MCF 10A (cell line): ENCODE results near the gene NFKB2. TPM values are rescaled to one million over a fixed set of nuclear protein-coding genes. Genes with fewer than 3 reads are reported as not detected.

Experiments used
- BruUV-seq: library from RNA; stranded (reverse); fragments of 400-500 nt; replicated peaks from 2 replicates; lab custom pipeline; 2021; lab: Mats Ljungman, UMichigan
- CTCF ChIA-PET: fragments of 300-600 bp; sonication (Branson Sonifier 250); formaldehyde crosslinking; extraction: SDS; loops from one replicate; lab custom pipeline; 2021; ENCODE audit warnings: antibody characterized with exemption, inconsistent platforms; lab: Yijun Ruan, JAX
- POLR2A ChIA-PET: fragments of 300-600, 350-650 bp; sonication (Branson Sonifier 250); formaldehyde crosslinking; extraction: SDS; loops from one replicate; lab custom pipeline; 2020; ENCODE audit warnings: antibody characterized with exemption, inconsistent platforms; lab: Yijun Ruan, JAX
- DNase-seq: peaks from one replicate; pipeline ENCODE4 v3.0.0-alpha.2; 2018; ENCODE audit not compliant: unreplicated experiment
- H3K27ac Mint-ChIP-seq: one replicate; pipeline ENCODE4 v1.8.0; 2022; ENCODE audit warnings: mild to moderate bottlenecking, low read depth, mixed read lengths; ENCODE audit not compliant: unreplicated experiment
- H3K27me3 Mint-ChIP-seq: one replicate; pipeline ENCODE4 v1.8.0; 2022; ENCODE audit warnings: mixed read lengths; ENCODE audit not compliant: insufficient read depth, unreplicated experiment
- H3K36me3 Mint-ChIP-seq: one replicate; pipeline ENCODE4 v1.8.0; 2022; ENCODE audit warnings: mild to moderate bottlenecking, moderate library complexity, mixed read lengths; ENCODE audit not compliant: insufficient read depth, unreplicated experiment
- H3K4me1 Mint-ChIP-seq: one replicate; pipeline ENCODE4 v1.8.0; 2022; ENCODE audit warnings: mixed read lengths; ENCODE audit not compliant: insufficient read depth, unreplicated experiment
- H3K4me3 Mint-ChIP-seq: one replicate; pipeline ENCODE4 v1.8.0; 2022; ENCODE audit warnings: mild to moderate bottlenecking, moderate library complexity, mixed read lengths; ENCODE audit not compliant: unreplicated experiment
- H3K9me3 Mint-ChIP-seq: one replicate; pipeline ENCODE4 v1.8.0; 2022; ENCODE audit warnings: mixed read lengths; ENCODE audit not compliant: unreplicated experiment
- intact Hi-C: fragments of 100-400 bp; cut with micrococcal nuclease; formaldehyde crosslinking; loops from 2 replicates; pipeline ENCODE4 v1.14.1; 2022
- total RNA-seq: library from RNA; stranded (reverse); gene quantifications from 2 replicates; pipeline ENCODE4 v1.2.3, GENCODE V29; 2022
- TF ChIP-seq, protein P1 (sequence below): fragments of 200-600 bp; IDR thresholded peaks from one replicate; pipeline ENCODE4 v1.8.0; 2022; ENCODE audit warnings: antibody characterized with exemption, mild to moderate bottlenecking; ENCODE audit not compliant: unreplicated experiment

NFKB2 gene
- total RNA-seq, 1 experiment from 2014 or later = 76.2 TPM

GRCh38 chr10:102396317-102396650 is 779 bp downstream of the NFKB2 start:
- Mint-ChIP-seq H3K27ac (peak overlapping the region; percentile 99), H3K9me3 (no peaks in the 10 kb centered on the region), H3K4me3 (peak overlapping the region; percentile 92), H3K36me3 (peaks cover 42% of the 10 kb centered on the region), H3K27me3 (no peaks in the 10 kb centered on the region), H3K4me1 (peaks cover 10% of the 10 kb centered on the region)
- no TSS peak for BruUV-seq
- ChIA-PET CTCF (interaction anchor here (0.7 to 10.5 kb wide), 3 partner anchors 27 to 163 kb away, joined by 3 to 137 read pairs (median 4); partner anchors contain the start of gene FBXL15), POLR2A (interaction anchor here (0.6 to 5.4 kb wide), 13 partner anchors 11 to 268 kb away, joined by 3 to 96 read pairs (median 7); partner anchors contain the start of genes ACTR1A, CUEDC2, FBXL15 and GBF1)
- no peak for DNase-seq
- intact Hi-C loops = no loop called here
- TF ChIP-seq, protein P1, sequence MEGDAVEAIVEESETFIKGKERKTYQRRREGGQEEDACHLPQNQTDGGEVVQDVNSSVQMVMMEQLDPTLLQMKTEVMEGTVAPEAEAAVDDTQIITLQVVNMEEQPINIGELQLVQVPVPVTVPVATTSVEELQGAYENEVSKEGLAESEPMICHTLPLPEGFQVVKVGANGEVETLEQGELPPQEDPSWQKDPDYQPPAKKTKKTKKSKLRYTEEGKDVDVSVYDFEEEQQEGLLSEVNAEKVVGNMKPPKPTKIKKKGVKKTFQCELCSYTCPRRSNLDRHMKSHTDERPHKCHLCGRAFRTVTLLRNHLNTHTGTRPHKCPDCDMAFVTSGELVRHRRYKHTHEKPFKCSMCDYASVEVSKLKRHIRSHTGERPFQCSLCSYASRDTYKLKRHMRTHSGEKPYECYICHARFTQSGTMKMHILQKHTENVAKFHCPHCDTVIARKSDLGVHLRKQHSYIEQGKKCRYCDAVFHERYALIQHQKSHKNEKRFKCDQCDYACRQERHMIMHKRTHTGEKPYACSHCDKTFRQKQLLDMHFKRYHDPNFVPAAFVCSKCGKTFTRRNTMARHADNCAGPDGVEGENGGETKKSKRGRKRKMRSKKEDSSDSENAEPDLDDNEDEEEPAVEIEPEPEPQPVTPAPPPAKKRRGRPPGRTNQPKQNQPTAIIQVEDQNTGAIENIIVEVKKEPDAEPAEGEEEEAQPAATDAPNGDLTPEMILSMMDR = no peak

GRCh38 chr10:102396730-102397151 is 1.2 kb downstream of the NFKB2 start:
- peaks cover 47% of the 10 kb centered on the region for H3K36me3 Mint-ChIP-seq
- no TSS peak for BruUV-seq
- CTCF ChIA-PET = interaction anchor here (0.6 to 10.5 kb wide), 5 partner anchors 12 to 265 kb away, joined by 3 to 137 read pairs (median 4); partner anchors contain the start of gene FBXL15
- peak overlapping the region; percentile 99 for H3K27ac Mint-ChIP-seq
- no peak for DNase-seq
- peak overlapping the region; percentile 92 for H3K4me3 Mint-ChIP-seq
- intact Hi-C loops = no loop called here
- no peaks in the 10 kb centered on the region for H3K9me3 Mint-ChIP-seq
- peaks cover 14% of the 10 kb centered on the region for H3K4me1 Mint-ChIP-seq
- H3K27me3 Mint-ChIP-seq = no peaks in the 10 kb centered on the region
- POLR2A ChIA-PET = interaction anchor here (1.4 to 5.4 kb wide), 7 partner anchors 12 to 248 kb away, joined by 4 to 96 read pairs (median 10); partner anchors contain the start of genes CUEDC2, FBXL15, GBF1 and TRIM8
- TF ChIP-seq, protein P1 = no peak

GRCh38 chr10:102397222-102398171 is 2.0 kb downstream of the NFKB2 start:
- intact Hi-C loops = no loop called here
- BruUV-seq = no TSS peak
- peak overlapping the region; percentile 92 for H3K4me3 Mint-ChIP-seq
- no peaks in the 10 kb centered on the region for H3K9me3 Mint-ChIP-seq
- peaks cover 53% of the 10 kb centered on the region for H3K36me3 Mint-ChIP-seq
- TF ChIP-seq, protein P1 = no peak
- POLR2A ChIA-PET = interaction anchor here (0.9 to 5.4 kb wide), 4 partner anchors 25 to 168 kb away, joined by 4 to 96 read pairs (median 8); partner anchors contain the start of genes FBXL15 and GBF1
- DNase-seq = no peak
- no peaks in the 10 kb centered on the region for H3K27me3 Mint-ChIP-seq
- CTCF ChIA-PET = interaction anchor here (0.6 to 10.5 kb wide), 9 partner anchors 12 to 266 kb away, joined by 3 to 137 read pairs (median 4); partner anchors contain the start of gene FBXL15
- H3K27ac Mint-ChIP-seq = no peak overlapping the region
- H3K4me1 Mint-ChIP-seq = peaks cover 22% of the 10 kb centered on the region
